Measurements from ENCODE around the gene MPDU1. TPM values are rescaled to one million over a fixed set of nuclear protein-coding genes. Genes with fewer than 3 reads are reported as not detected.

MPDU1 gene
- total and polyA plus RNA-seq, 2 of the 13 experiments (the other 11 are each of a cell fraction or from before 2014, with no cell fraction given) = 112 to 167 TPM

GRCh38 chr17:7563115-7563869, 20.4 kb upstream of the MPDU1 start:
- CTCF ChIA-PET (ENCODE audit: low intra/inter-chr PET ratio, low total read pairs) = no interaction called here
- H3K27ac ChIP-seq (ENCODE audit: extremely low read length, insufficient read depth, low read length) = no peak overlapping the region
- H3K4me3 ChIP-seq (replicated peaks in 1 of 3; ENCODE audit: insufficient read depth in 1 of 3, low read depth in 2 of 3, low read length in 3 of 3) = peak overlapping the region in 2 of 3 experiments; percentile 90 to 92; a peak in 4 of 6 replicates
- TF ChIP-seq ERF (CRISPR knock-in tag; IDR thresholded peaks at IDR 0.05) (no peak), ATF7 (IDR thresholded peaks at IDR 0.05) (no peak), ATF7 (CRISPR knock-in tag; IDR thresholded peaks at IDR 0.05) (no peak), AGO2 (optimal IDR thresholded peaks at IDR 0.05; ENCODE audit: low read depth, low read length) (peak; percentile 34)
- H3K4me1 ChIP-seq (ENCODE audit: insufficient read depth, low read length) = peaks cover 47% of the 10 kb centered on the region
- POLR2A ChIA-PET = no interaction called here
- no peaks in the 10 kb centered on the region for H4K20me1 ChIP-seq (ENCODE audit: insufficient read depth, low read length)
- H3K9ac ChIP-seq (ENCODE audit: insufficient read depth, low read depth, low read length) = peak overlapping the region; percentile 91
- BruUV-seq (replicated peaks) = no TSS peak
- in situ Hi-C loops (cut with HindIII; ENCODE audit: extremely low pct_ligation_motif_present, low pct_unique_long_range_greater_than_20kb) (no loop called here), intact Hi-C loops (cut with micrococcal nuclease; ENCODE audit: unreplicated experiment) (loop anchor here (10.0 kb wide), 1 partner anchor 208 kb away; the partner anchor contains the start of genes KCTD11 and TMEM95)
- peak overlapping the region; percentile 96; the same call in 1 of the 2 replicates for H3K4me2 ChIP-seq (ENCODE audit: low read depth, low read length)
- no peaks in the 10 kb centered on the region for H3K9me3 ChIP-seq (ENCODE audit: low read length)
- DNase-seq (ENCODE audit: low spot score) (no peak), ATAC-seq (no peak), FAIRE-seq (no peak)
- H3K27me3 ChIP-seq (ENCODE audit: control insufficient read depth in 1 of 2, insufficient read depth in 2 of 2, low read length in 2 of 2) = no peaks in the 10 kb centered on the region; a peak in 1 of 5 replicates
- 94% methylated on average over 28 of the region's 30 CpGs for WGBS (ENCODE audit: low lambda C conversion rate)
- H3K79me2 ChIP-seq (ENCODE audit: insufficient read depth, low read length) = peaks cover 27% of the 10 kb centered on the region
- peaks cover 11 to 34% of the 10 kb centered on the region in 2 experiments for H3K36me3 ChIP-seq (replicated peaks in 1 of 2; ENCODE audit: control insufficient read depth in 1 of 2, insufficient read depth in 2 of 2, low read length in 2 of 2)
- no peak overlapping the region for H2AFZ ChIP-seq (ENCODE audit: low read length)

- ATAC-seq = no peak
These were observed 14.1 kb upstream of the MPDU1 start for GRCh38 chr17:7569571-7569970.

More at GRCh38 chr17:7569571-7569970, 14.1 kb upstream of the MPDU1 start:
- no peak for FAIRE-seq
- no peaks in the 10 kb centered on the region for H3K9me3 ChIP-seq (ENCODE audit: low read length)
- peaks cover 25% of the 10 kb centered on the region for H3K79me2 ChIP-seq (ENCODE audit: insufficient read depth, low read length)
- H4K20me1 ChIP-seq (ENCODE audit: insufficient read depth, low read length) = peaks cover 11% of the 10 kb centered on the region
- WGBS (ENCODE audit: low lambda C conversion rate) = 95% methylated on average over 5 of the region's 5 CpGs
- no peak for DNase-seq (ENCODE audit: low spot score)
- peaks cover 10 to 59% of the 10 kb centered on the region in 2 experiments for H3K36me3 ChIP-seq (replicated peaks in 1 of 2; ENCODE audit: control insufficient read depth in 1 of 2, insufficient read depth in 2 of 2, low read length in 2 of 2)
- H3K27me3 ChIP-seq (ENCODE audit: control insufficient read depth in 1 of 2, insufficient read depth in 2 of 2, low read length in 2 of 2) = no peaks in the 10 kb centered on the region; a peak in 1 of 5 replicates
- in situ Hi-C loops (cut with HindIII; ENCODE audit: extremely low pct_ligation_motif_present, low pct_unique_long_range_greater_than_20kb) = no loop called here
- no peak overlapping the region for H3K4me3 ChIP-seq (replicated peaks in 1 of 3; ENCODE audit: insufficient read depth in 1 of 3, low read depth in 2 of 3, low read length in 3 of 3)
- POLR2A ChIA-PET = interaction anchor here (1.9 kb wide), 1 partner anchor 10 kb away, joined by 6 read pairs; the partner anchor contains the start of gene CD68
- CTCF ChIA-PET (ENCODE audit: low intra/inter-chr PET ratio, low total read pairs) = no interaction called here
- no peak overlapping the region for H2AFZ ChIP-seq (ENCODE audit: low read length)
- TF ChIP-seq TIGD3 (CRISPR knock-in tag; IDR thresholded peaks at IDR 0.05; ENCODE audit: borderline replicate concordance) = no peak
- TF ChIP-seq THAP11 (CRISPR knock-in tag; IDR thresholded peaks at IDR 0.05) = no peak
- TF ChIP-seq NR1H2 (CRISPR knock-in tag; IDR thresholded peaks at IDR 0.05; ENCODE audit: borderline replicate concordance, low read depth) = no peak
- no peak for TF ChIP-seq PTBP1 (IDR thresholded peaks at IDR 0.05; ENCODE audit: low read depth, low read length, poor library complexity, severe bottlenecking)
- no peak for TF ChIP-seq FOSL2 (CRISPR knock-in tag; IDR thresholded peaks at IDR 0.05)
- no peak for TF ChIP-seq RNF2 (conservative IDR thresholded peaks at IDR 0.05; ENCODE audit: low read depth)
- no peak for TF ChIP-seq ZNF629 (CRISPR knock-in tag; conservative IDR thresholded peaks at IDR 0.05)
- no peak for TF ChIP-seq HMGA1 (CRISPR knock-in tag; conservative IDR thresholded peaks at IDR 0.05)
- no peak for TF ChIP-seq HBP1 (CRISPR knock-in tag; IDR thresholded peaks at IDR 0.05; ENCODE audit: low read depth)
- TF ChIP-seq EP300 (IDR thresholded peaks at IDR 0.05; ENCODE audit: low read depth in 2 of 2, low read length in 2 of 2) = no peak
- TF ChIP-seq EP300 (CRISPR knock-in tag; IDR thresholded peaks at IDR 0.05; ENCODE audit: borderline replicate concordance) = no peak
- no peak overlapping the region for H3K27ac ChIP-seq (ENCODE audit: extremely low read length, insufficient read depth, low read length)
- BruUV-seq (replicated peaks) = no TSS peak
- H3K9ac ChIP-seq (ENCODE audit: insufficient read depth, low read depth, low read length) = no peak overlapping the region
- intact Hi-C loops (cut with micrococcal nuclease; ENCODE audit: unreplicated experiment) = loop anchor here (10.0 kb wide), 1 partner anchor 215 kb away; the partner anchor contains the start of genes KCTD11 and TMEM95
- H3K4me2 ChIP-seq (ENCODE audit: low read depth, low read length) = no peak overlapping the region
- H3K4me1 ChIP-seq (ENCODE audit: insufficient read depth, low read length) = peaks cover 20% of the 10 kb centered on the region

Measured in HepG2 (cell line).